GM12878 (cell line): ENCODE data around the gene PNMA8C. TPM values are rescaled to one million over a fixed set of nuclear protein-coding genes. Genes with fewer than 3 reads are reported as not detected.

Experiments used
- ATAC-seq: fragments of 200-7000 bp; cut with Tn5 transposase; 3 replicates; pipeline ENCODE4 v1.9.1; 2020; ENCODE audit warnings: mild to moderate bottlenecking, moderate library complexity
- BruUV-seq: library from RNA; stranded (reverse); fragments of 400-500 nt; replicated peaks from 2 replicates; lab custom pipeline; 2021; lab: Mats Ljungman, UMichigan
- CTCF ChIA-PET: fragments of 300-600 bp; sonication (Branson Sonifier 250); formaldehyde crosslinking; extraction: SDS; loops from one replicate; lab custom pipeline; 2021; ENCODE audit warnings: inconsistent platforms; lab: Yijun Ruan, JAX
- POLR2A ChIA-PET: fragments of 350-600 bp; formaldehyde crosslinking; extraction: SDS; loops from one replicate; lab custom pipeline; 2021; ENCODE audit warnings: inconsistent platforms; lab: Charles Lee
- RAD21 ChIA-PET: fragments of 300-600 bp; sonication (Branson Sonifier 250); formaldehyde crosslinking; loops from one replicate; lab custom pipeline; 2023; ENCODE audit warnings: antibody characterized with exemption; ENCODE audit not compliant: unreplicated experiment; lab: Charles Lee
- SMC1A ChIA-PET: fragments of 300-600 bp; sonication (Branson Sonifier 250); formaldehyde crosslinking; loops from one replicate; lab custom pipeline; 2023; ENCODE audit not compliant: unreplicated experiment, uncharacterized antibody; lab: Charles Lee
- DNase-seq: peaks from one replicate; pipeline ENCODE4 v3.0.0-alpha.2; 2011; ENCODE audit warnings: low read depth, low spot score
- FAIRE-seq: peaks from 3 replicates; lab custom pipeline; 2011; peaks lifted over from hg19 to GRCh38; lab: Jason Lieb, UNC
- H2AFZ ChIP-seq: 2 replicates; pipeline ENCODE4 v1.6.0; 2011; ENCODE audit warnings: low read depth, low read length, control low read depth; ENCODE audit not compliant: control insufficient read depth
- H3K27ac ChIP-seq: 2 replicates; pipeline ENCODE4 v1.5.1; 2011; ENCODE audit warnings: control low read depth; ENCODE audit not compliant: control insufficient read depth, insufficient read depth
- H3K27me3 ChIP-seq, 2 experiments: replicated peaks in 1 of 2; 2 replicates each; pipeline versions ENCODE4 v1.6.0 to v1.6.1; 2011; ENCODE audit warnings: low read length in 1 of 2; ENCODE audit not compliant: control insufficient read depth in 2 of 2, insufficient read depth in 2 of 2
- H3K36me3 ChIP-seq, 2 experiments: 2 replicates each; pipeline ENCODE4 v1.5.1; 2011; ENCODE audit warnings: low read length in 1 of 2; ENCODE audit not compliant: control insufficient read depth in 2 of 2, insufficient read depth in 2 of 2
- H3K4me1 ChIP-seq: 2 replicates; pipeline ENCODE4 v1.6.1; 2011; ENCODE audit warnings: mild to moderate bottlenecking, low read length, moderate library complexity, mixed read lengths; ENCODE audit not compliant: control insufficient read depth, insufficient read depth
- H3K4me2 ChIP-seq: 2 replicates; pipeline ENCODE4 v1.6.0; 2011; ENCODE audit warnings: control low read depth; ENCODE audit not compliant: control insufficient read depth, insufficient read depth
- H3K4me3 ChIP-seq: fragments of 200-600 bp; sonication (generic); 2 replicates; pipeline ENCODE4 v1.5.1; 2016
- H3K79me2 ChIP-seq: 2 replicates; pipeline ENCODE4 v1.6.0; 2011; ENCODE audit warnings: low read length; ENCODE audit not compliant: control insufficient read depth, insufficient read depth
- H3K9ac ChIP-seq: 2 replicates; pipeline ENCODE4 v1.8.0; 2011; ENCODE audit warnings: low read length, control low read depth, mixed read lengths; ENCODE audit not compliant: control insufficient read depth, insufficient read depth
- H3K9me3 ChIP-seq: replicated peaks from 3 replicates; pipeline ENCODE4 v1.5.1; 2011; ENCODE audit warnings: mild to moderate bottlenecking, low read length; ENCODE audit not compliant: control insufficient read depth, insufficient read depth
- H4K20me1 ChIP-seq: 2 replicates; pipeline ENCODE4 v1.6.0; 2011; ENCODE audit not compliant: control insufficient read depth, insufficient read depth
- ATF3 ChIP-seq: IDR thresholded peaks from 2 replicates; pipeline ENCODE4 v1.6.1; 2011; ENCODE audit warnings: low read depth, mild to moderate bottlenecking, low read length, moderate library complexity, borderline replicate concordance; ENCODE audit errors: extremely low read depth
- BHLHE40 ChIP-seq, 2 experiments: fragments of 450-650 bp in 1 of 2; IDR thresholded peaks; 2 replicates each; pipeline ENCODE4 v1.6.1; 2011 to 2017; ENCODE audit warnings: low read depth in 2 of 2, borderline replicate concordance in 1 of 2, improper control_type of control experiment in 1 of 2, low read length in 1 of 2, mild to moderate bottlenecking in 1 of 2
- CBX5 ChIP-seq: sonication (generic); IDR thresholded peaks from 2 replicates; pipeline ENCODE4 v1.6.1; 2016; ENCODE audit warnings: low read depth, moderate library complexity, mild to moderate bottlenecking, inconsistent platforms
- IRF4 ChIP-seq: IDR thresholded peaks from 2 replicates; pipeline ENCODE4 v1.6.1; 2011; ENCODE audit warnings: low read depth, low read length
- JUNB ChIP-seq: IDR thresholded peaks from 2 replicates; pipeline ENCODE4 v1.6.1; 2016; ENCODE audit warnings: antibody characterized with exemption, mild to moderate bottlenecking
- MTA3 ChIP-seq: IDR thresholded peaks from 2 replicates; pipeline ENCODE4 v1.6.1; 2012; ENCODE audit warnings: low read length, inconsistent platforms, borderline replicate concordance
- POLR2AphosphoS2 ChIP-seq: IDR thresholded peaks from 2 replicates; pipeline ENCODE4 v1.6.1; 2011; ENCODE audit warnings: low read depth, mild to moderate bottlenecking, low read length, improper control_type of control experiment, moderate library complexity
- POLR2AphosphoS5 ChIP-seq: IDR thresholded peaks from 2 replicates; pipeline ENCODE4 v1.6.1; 2011; ENCODE audit warnings: mild to moderate bottlenecking, low read length, inconsistent platforms
- RAD51 ChIP-seq: fragments of 450-650 bp; IDR thresholded peaks from 2 replicates; pipeline ENCODE4 v1.6.1; 2016; ENCODE audit warnings: moderate library complexity, mild to moderate bottlenecking, inconsistent platforms
- RBBP5 ChIP-seq: fragments of 200-600 bp; sonication (generic); conservative IDR thresholded peaks from 2 replicates; pipeline ENCODE4 v1.6.1; 2016
- RUNX3 ChIP-seq: IDR thresholded peaks from 2 replicates; pipeline ENCODE4 v1.6.1; 2012; ENCODE audit warnings: low read length, inconsistent platforms
- SP1 ChIP-seq: IDR thresholded peaks from one replicate; pipeline ENCODE4 v1.6.1; 2011; ENCODE audit warnings: low read depth, low read length
- SRF ChIP-seq, 2 experiments: IDR thresholded peaks; 2 replicates each; pipeline ENCODE4 v1.6.1; 2011; ENCODE audit warnings: low read depth in 2 of 2, low read length in 2 of 2, mild to moderate bottlenecking in 1 of 2, moderate library complexity in 1 of 2
- ZBTB11 ChIP-seq: fragments of 450-650 bp; formaldehyde crosslinking; IDR thresholded peaks from 2 replicates; pipeline ENCODE4 v1.5.0; 2022; ENCODE audit warnings: mild to moderate bottlenecking, missing genetic modification characterization
- ZNF24 ChIP-seq: fragments of 450-650 bp; IDR thresholded peaks from 2 replicates; pipeline ENCODE4 v1.6.1; 2017; ENCODE audit warnings: antibody characterized with exemption, mild to moderate bottlenecking
- WGBS: methylation state at CpG from one replicate; pipeline ENCODE4 v1.1.6; 2016; ENCODE audit warnings: low lambda C conversion rate; ENCODE audit not compliant: insufficient replicate concordance, insufficient coverage; ENCODE audit errors: missing lambda C conversion rate; 5-methylcytosine and 5-hydroxymethylcytosine counted together
- in situ Hi-C: fragments of 300-500 bp; cut with MboI; formaldehyde crosslinking; loops from 9 replicates; pipeline ENCODE4 v1.14.3; 2018; ENCODE audit warnings: mixed read lengths
- intact Hi-C: fragments of 100-400 bp; cut with micrococcal nuclease; formaldehyde crosslinking; loops from one replicate; pipeline ENCODE4 v1.14.2; 2022; ENCODE audit not compliant: unreplicated experiment
- polyA plus RNA-seq, 11 experiments: library from polyadenylated mRNA; depleted of rRNA in 4 of 11; unstranded in 6 of 11; stranded (reverse) in 5 of 11; fragments of >200 nt; fragmentation: Nextera tagmentation in 4 of 11; fragmentation: Illumina TruSeq in 1 of 11; extraction: Ambion mirVana in 4 of 11; extraction: Trizol in 1 of 11; gene quantifications; 1 replicate in 1 of 11; 2 replicates in 10 of 11; pipeline versions ENCODE4 v1.2.1 to v1.2.3, GENCODE V29; 2011 to 2016; ENCODE audit warnings: inconsistent platforms in 2 of 11, missing spikeins in 2 of 11, low read depth in 1 of 11
- total RNA-seq, 4 experiments: library from RNA; depleted of rRNA in 3 of 4; stranded (reverse); fragments of >200 nt in 3 of 4; fragmentation: Illumina TruSeq in 1 of 4; extraction: Trizol in 1 of 4; gene quantifications; 2 replicates each; pipeline versions ENCODE4 v1.2.1 to v1.2.3, GENCODE V29; 2013 to 2021
- TF ChIP-seq, protein P1 (sequence below): fragments of 150-350 bp; IDR thresholded peaks from 2 replicates; pipeline ENCODE4 v1.6.1; 2014; ENCODE audit warnings: mild to moderate bottlenecking, low read depth, low read length
- TF ChIP-seq, protein P2 (sequence below): IDR thresholded peaks from 2 replicates; pipeline ENCODE4 v1.6.1; 2012; ENCODE audit warnings: mild to moderate bottlenecking, low read depth, low read length

The PNMA8C gene
- total and polyA plus RNA-seq, 10 of the 15 experiments (the other 5 are each of a cell fraction or from before 2014, with no cell fraction given) = not detected

DNA sequence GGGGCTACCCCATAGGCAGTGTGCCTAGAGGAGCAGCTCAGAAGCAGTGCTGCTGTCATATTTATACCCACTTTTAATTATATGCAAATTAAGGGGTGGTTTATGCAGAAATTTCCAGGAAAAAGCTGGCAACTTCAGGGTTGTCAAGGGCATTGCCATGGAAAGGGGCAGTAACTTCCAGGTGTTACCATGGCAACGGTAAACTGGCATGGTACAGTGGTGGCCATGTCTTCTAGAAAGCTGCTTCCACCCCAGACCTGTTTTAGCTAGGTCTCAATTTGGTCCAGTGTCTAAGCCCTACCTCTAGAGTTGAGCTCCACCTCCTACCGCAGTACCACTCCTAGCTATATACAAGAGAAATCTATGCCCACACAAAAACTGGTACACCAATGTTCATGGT, 31.3 kb upstream of the PNMA8C start:
- Histone ChIP-seq H3K27ac (no peak overlapping the region), H3K79me2 (no peaks in the 10 kb centered on the region), H3K9ac (no peak overlapping the region), H3K4me2 (no peak overlapping the region), H3K27me3 (no peaks in the 10 kb centered on the region; a peak in 1 of 4 replicates), H3K4me3 (no peak overlapping the region), H3K9me3 (no peaks in the 10 kb centered on the region), H4K20me1 (no peaks in the 10 kb centered on the region), H2AFZ (no peak overlapping the region), H3K4me1 (no peaks in the 10 kb centered on the region), H3K36me3 (no peaks in the 10 kb centered on the region)
- intact Hi-C loops = no loop called here
- BruUV-seq = no TSS peak
- ChIA-PET RAD21 (no interaction called here), CTCF (no interaction called here), POLR2A (no interaction called here), SMC1A (interaction anchor here (1.1 to 1.6 kb wide), 2 partner anchors 9 to 82 kb away, joined by 3 to 4 read pairs; no protein-coding TSS in a partner anchor)
- in situ Hi-C loops = no loop called here
- DNase-seq (no peak), ATAC-seq (no peak), FAIRE-seq (no peak)
- WGBS = 50% methylated on average over 2 of the region's 2 CpGs
- no peak for TF ChIP-seq SRF (IDR thresholded peaks at IDR 0.05; ENCODE audit: low read depth in 2 of 2, low read length in 2 of 2)
- TF ChIP-seq POLR2AphosphoS5 = no peak
- no peak for TF ChIP-seq MTA3
- TF ChIP-seq, protein P1, sequence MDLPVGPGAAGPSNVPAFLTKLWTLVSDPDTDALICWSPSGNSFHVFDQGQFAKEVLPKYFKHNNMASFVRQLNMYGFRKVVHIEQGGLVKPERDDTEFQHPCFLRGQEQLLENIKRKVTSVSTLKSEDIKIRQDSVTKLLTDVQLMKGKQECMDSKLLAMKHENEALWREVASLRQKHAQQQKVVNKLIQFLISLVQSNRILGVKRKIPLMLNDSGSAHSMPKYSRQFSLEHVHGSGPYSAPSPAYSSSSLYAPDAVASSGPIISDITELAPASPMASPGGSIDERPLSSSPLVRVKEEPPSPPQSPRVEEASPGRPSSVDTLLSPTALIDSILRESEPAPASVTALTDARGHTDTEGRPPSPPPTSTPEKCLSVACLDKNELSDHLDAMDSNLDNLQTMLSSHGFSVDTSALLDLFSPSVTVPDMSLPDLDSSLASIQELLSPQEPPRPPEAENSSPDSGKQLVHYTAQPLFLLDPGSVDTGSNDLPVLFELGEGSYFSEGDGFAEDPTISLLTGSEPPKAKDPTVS = no peak
- no peak for TF ChIP-seq ATF3
- TF ChIP-seq POLR2AphosphoS2 = no peak
- TF ChIP-seq BHLHE40 (IDR thresholded peaks at IDR 0.05; ENCODE audit: borderline replicate concordance in 1 of 2, low read depth in 2 of 2, low read length in 1 of 2) = no peak
- no peak for TF ChIP-seq RAD51
- TF ChIP-seq IRF4 = no peak
- TF ChIP-seq ZNF24 = no peak
- no peak for TF ChIP-seq SP1
- TF ChIP-seq ZBTB11 (CRISPR knock-in tag) = no peak
- TF ChIP-seq CBX5 = no peak
- no peak for TF ChIP-seq RUNX3
- no peak for TF ChIP-seq RBBP5
- TF ChIP-seq JUNB = no peak
- TF ChIP-seq, protein P2, sequence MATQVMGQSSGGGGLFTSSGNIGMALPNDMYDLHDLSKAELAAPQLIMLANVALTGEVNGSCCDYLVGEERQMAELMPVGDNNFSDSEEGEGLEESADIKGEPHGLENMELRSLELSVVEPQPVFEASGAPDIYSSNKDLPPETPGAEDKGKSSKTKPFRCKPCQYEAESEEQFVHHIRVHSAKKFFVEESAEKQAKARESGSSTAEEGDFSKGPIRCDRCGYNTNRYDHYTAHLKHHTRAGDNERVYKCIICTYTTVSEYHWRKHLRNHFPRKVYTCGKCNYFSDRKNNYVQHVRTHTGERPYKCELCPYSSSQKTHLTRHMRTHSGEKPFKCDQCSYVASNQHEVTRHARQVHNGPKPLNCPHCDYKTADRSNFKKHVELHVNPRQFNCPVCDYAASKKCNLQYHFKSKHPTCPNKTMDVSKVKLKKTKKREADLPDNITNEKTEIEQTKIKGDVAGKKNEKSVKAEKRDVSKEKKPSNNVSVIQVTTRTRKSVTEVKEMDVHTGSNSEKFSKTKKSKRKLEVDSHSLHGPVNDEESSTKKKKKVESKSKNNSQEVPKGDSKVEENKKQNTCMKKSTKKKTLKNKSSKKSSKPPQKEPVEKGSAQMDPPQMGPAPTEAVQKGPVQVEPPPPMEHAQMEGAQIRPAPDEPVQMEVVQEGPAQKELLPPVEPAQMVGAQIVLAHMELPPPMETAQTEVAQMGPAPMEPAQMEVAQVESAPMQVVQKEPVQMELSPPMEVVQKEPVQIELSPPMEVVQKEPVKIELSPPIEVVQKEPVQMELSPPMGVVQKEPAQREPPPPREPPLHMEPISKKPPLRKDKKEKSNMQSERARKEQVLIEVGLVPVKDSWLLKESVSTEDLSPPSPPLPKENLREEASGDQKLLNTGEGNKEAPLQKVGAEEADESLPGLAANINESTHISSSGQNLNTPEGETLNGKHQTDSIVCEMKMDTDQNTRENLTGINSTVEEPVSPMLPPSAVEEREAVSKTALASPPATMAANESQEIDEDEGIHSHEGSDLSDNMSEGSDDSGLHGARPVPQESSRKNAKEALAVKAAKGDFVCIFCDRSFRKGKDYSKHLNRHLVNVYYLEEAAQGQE = no peak
